Smooth muscle cell (in vitro differentiated cells): Measurements from ENCODE around the gene CAD. TPM values are rescaled to one million over a fixed set of nuclear protein-coding genes. Genes with fewer than 3 reads are reported as not detected.
"Not testable (repeated sequence)": the region's sequence is repeated elsewhere in the genome, so short reads cannot be mapped to it uniquely, and the experiment has no call there.

Experiments used
- DNase-seq: peaks from one replicate; lab custom pipeline; 2025; ENCODE audit not compliant: unreplicated experiment; lab: John Stamatoyannopoulos, UW
- H2AFZ ChIP-seq: fragments of 200-600 bp; sonication (generic); 2 replicates; pipeline ENCODE4 v1.6.0; 2016; ENCODE audit warnings: antibody characterized with exemption, low read depth, mild to moderate bottlenecking
- H3F3A ChIP-seq: fragments of 200-600 bp; sonication (generic); 2 replicates; pipeline ENCODE4 v1.6.0; 2017; ENCODE audit warnings: antibody characterized with exemption, low read depth
- H3K27ac ChIP-seq: fragments of 200-600 bp; sonication (generic); 2 replicates; pipeline ENCODE4 v1.5.1; 2016; ENCODE audit warnings: low read depth, mild to moderate bottlenecking
- H3K27me3 ChIP-seq: fragments of 200-600 bp; sonication (generic); 2 replicates; pipeline ENCODE4 v1.6.1; 2016; ENCODE audit warnings: low read depth, mild to moderate bottlenecking
- H3K36me3 ChIP-seq: fragments of 200-600 bp; sonication (generic); 2 replicates; pipeline ENCODE4 v1.5.1; 2016; ENCODE audit warnings: low read depth
- H3K4me1 ChIP-seq: fragments of 200-600 bp; sonication (generic); 2 replicates; pipeline ENCODE4 v1.5.1; 2016; ENCODE audit warnings: low read depth
- H3K4me2 ChIP-seq: fragments of 200-600 bp; sonication (generic); 2 replicates; pipeline ENCODE4 v1.6.0; 2016; ENCODE audit warnings: mild to moderate bottlenecking
- H3K4me3 ChIP-seq: fragments of 200-600 bp; sonication (generic); 2 replicates; pipeline ENCODE4 v1.5.1; 2016; ENCODE audit warnings: mild to moderate bottlenecking
- H3K79me2 ChIP-seq: fragments of 200-600 bp; sonication (generic); 2 replicates; pipeline ENCODE4 v1.6.0; 2016; ENCODE audit warnings: low read depth, mild to moderate bottlenecking
- H3K9ac ChIP-seq: fragments of 200-600 bp; sonication (generic); 2 replicates; pipeline ENCODE4 v1.6.0; 2016; ENCODE audit warnings: low read depth
- H3K9me3 ChIP-seq: fragments of 200-600 bp; sonication (generic); replicated peaks from 2 replicates; pipeline ENCODE4 v1.5.1; 2016; ENCODE audit warnings: low read depth
- H4K20me1 ChIP-seq: fragments of 200-600 bp; sonication (generic); 2 replicates; pipeline ENCODE4 v1.6.0; 2016; ENCODE audit warnings: low read depth
- WGBS: methylation state at CpG from one replicate; pipeline ENCODE4 v1.1.7; 2016; ENCODE audit warnings: low lambda C conversion rate; 5-methylcytosine and 5-hydroxymethylcytosine counted together
- polyA plus RNA-seq: library from polyadenylated mRNA; unstranded; fragments of >200 nt; fragmentation: Nextera tagmentation; extraction: Ambion mirVana; gene quantifications from 2 replicates; pipeline ENCODE4 v1.2.1, GENCODE V29; 2016
- total RNA-seq: library from RNA; depleted of rRNA; stranded (reverse); fragments of >200 nt; gene quantifications from 2 replicates; pipeline ENCODE4 v1.2.3, GENCODE V29; 2014
- TF ChIP-seq, protein P1 (sequence below): fragments of 200-600 bp; sonication (generic); IDR thresholded peaks from 2 replicates; pipeline ENCODE4 v1.5.1; 2017; ENCODE audit warnings: borderline replicate concordance, mild to moderate bottlenecking, antibody characterized with exemption; ENCODE audit not compliant: insufficient read depth, poor library complexity, severe bottlenecking

The CAD gene
- total and polyA plus RNA-seq, 2 experiments from 2014 or later, result 20.3 to 34.3 TPM

DNA sequence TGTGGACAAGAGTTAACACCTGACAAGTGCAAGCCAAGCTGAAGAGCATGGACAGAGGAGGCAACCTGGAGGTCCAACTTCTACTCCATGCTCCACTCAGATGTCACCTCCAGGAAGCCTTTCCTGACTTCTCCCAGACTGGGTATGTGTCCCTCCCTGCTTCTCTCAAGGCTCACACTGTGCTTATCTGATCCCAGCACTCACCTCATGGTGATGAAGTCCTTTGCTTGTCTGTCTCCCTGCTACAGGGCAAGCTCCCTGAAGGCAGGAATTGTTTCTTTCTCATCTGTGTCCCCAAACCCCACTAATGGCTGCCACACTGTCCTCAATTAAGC lies 48.3 kb downstream of the CAD start:
- H3K4me3 ChIP-seq, result no peak overlapping the region
- H3K27ac ChIP-seq, result no peak overlapping the region
- no peak overlapping the region for H3K4me2 ChIP-seq
- H3K9me3 ChIP-seq, result no peaks in the 10 kb centered on the region
- H3K27me3 ChIP-seq, result peaks cover 92% of the 10 kb centered on the region
- H3K9ac ChIP-seq, result no peak overlapping the region
- no peaks in the 10 kb centered on the region for H3K36me3 ChIP-seq
- H3F3A ChIP-seq, result no peaks in the 10 kb centered on the region
- DNase-seq, result no peak
- H2AFZ ChIP-seq, result no peak overlapping the region
- TF ChIP-seq, protein P1, sequence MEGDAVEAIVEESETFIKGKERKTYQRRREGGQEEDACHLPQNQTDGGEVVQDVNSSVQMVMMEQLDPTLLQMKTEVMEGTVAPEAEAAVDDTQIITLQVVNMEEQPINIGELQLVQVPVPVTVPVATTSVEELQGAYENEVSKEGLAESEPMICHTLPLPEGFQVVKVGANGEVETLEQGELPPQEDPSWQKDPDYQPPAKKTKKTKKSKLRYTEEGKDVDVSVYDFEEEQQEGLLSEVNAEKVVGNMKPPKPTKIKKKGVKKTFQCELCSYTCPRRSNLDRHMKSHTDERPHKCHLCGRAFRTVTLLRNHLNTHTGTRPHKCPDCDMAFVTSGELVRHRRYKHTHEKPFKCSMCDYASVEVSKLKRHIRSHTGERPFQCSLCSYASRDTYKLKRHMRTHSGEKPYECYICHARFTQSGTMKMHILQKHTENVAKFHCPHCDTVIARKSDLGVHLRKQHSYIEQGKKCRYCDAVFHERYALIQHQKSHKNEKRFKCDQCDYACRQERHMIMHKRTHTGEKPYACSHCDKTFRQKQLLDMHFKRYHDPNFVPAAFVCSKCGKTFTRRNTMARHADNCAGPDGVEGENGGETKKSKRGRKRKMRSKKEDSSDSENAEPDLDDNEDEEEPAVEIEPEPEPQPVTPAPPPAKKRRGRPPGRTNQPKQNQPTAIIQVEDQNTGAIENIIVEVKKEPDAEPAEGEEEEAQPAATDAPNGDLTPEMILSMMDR, result no peak
- H3K4me1 ChIP-seq, result peaks cover 18% of the 10 kb centered on the region
- H4K20me1 ChIP-seq, result no peaks in the 10 kb centered on the region
- no peaks in the 10 kb centered on the region for H3K79me2 ChIP-seq

DNA sequence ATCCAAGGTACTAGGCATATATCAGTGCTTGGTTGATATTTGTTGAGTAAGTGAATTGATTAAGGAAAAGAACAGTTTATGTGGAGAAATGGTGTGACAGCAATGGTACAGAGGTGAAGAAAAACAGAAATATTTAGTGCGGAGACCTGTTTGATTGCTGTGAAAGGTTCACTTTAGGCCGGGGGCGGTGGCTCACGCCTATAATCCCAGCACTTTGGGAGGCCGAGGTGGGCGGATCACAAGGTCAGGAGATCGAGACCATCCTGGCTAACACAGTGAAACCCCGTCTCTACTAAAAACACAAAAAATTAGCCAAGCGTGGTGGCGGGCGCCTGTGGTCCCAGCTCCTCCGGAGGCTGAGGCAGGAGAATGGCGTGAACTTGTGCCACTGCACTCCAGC lies 51.1 kb downstream of the CAD start:
- WGBS, result 97% methylated on average over 13 of the region's 13 CpGs
- not testable (repeated sequence) for H4K20me1 ChIP-seq, H3K36me3 ChIP-seq, H3K4me2 ChIP-seq, DNase-seq, H3K27ac ChIP-seq, H3F3A ChIP-seq, H2AFZ ChIP-seq, H3K4me3 ChIP-seq, H3K4me1 ChIP-seq, H3K9me3 ChIP-seq, H3K79me2 ChIP-seq, H3K9ac ChIP-seq
- H3K27me3 ChIP-seq, result peaks cover 64% of the 10 kb centered on the region

DNA sequence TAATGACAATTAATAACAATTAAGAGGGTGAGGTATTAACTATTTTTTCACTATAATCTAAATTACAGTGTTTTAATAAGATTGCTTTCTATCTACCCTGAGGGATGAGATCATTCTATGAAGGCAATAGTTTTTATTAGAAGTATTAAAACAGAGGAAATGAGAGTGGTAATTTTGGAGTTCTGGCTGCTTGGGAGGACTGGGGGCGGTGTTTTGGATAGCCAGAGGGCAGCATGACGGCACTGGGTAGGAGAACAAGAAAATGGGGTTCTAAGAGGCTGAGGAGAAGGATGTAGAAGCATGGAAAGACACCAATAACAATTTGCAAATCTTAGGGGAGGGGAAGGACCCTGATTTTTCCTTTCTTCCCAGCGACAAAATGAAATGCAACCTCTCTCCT lies 53.0 kb downstream of the CAD start:
- Histone ChIP-seq H3K9ac (no peak overlapping the region), H3K27ac (no peak overlapping the region), H3K79me2 (no peaks in the 10 kb centered on the region), H3F3A (no peaks in the 10 kb centered on the region), H3K4me2 (no peak overlapping the region), H3K4me3 (no peak overlapping the region), H2AFZ (no peak overlapping the region), H3K4me1 (no peaks in the 10 kb centered on the region), H3K36me3 (no peaks in the 10 kb centered on the region), H3K9me3 (no peaks in the 10 kb centered on the region), H3K27me3 (peaks cover 50% of the 10 kb centered on the region), H4K20me1 (no peaks in the 10 kb centered on the region)
- 81% methylated on average over 3 of the region's 3 CpGs for WGBS
- no peak for DNase-seq
- TF ChIP-seq, protein P1, result no peak

DNA sequence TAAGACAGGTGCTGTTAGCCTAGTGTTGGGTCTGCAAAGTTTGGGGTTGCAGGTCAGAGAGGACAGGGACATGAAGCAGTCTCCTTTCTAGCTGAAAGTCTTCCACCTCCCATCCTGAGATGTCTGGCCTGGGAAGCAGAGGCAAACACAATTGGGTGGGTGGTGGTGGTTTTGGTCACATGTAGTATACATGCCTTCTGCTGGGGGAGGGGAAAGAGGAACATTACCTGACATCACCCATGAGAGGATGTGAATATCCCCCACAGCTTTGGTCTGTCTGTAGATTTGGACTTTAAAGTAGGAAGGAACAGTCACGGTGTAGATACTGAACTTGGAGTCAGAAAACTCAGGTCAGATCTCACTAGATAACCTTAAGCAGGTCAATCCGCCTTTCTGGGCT lies 53.5 kb downstream of the CAD start:
- Histone ChIP-seq H3K79me2 (no peaks in the 10 kb centered on the region), H3K9ac (no peak overlapping the region), H2AFZ (no peak overlapping the region), H3K4me2 (no peak overlapping the region), H4K20me1 (no peaks in the 10 kb centered on the region), H3K4me1 (no peaks in the 10 kb centered on the region), H3K36me3 (no peaks in the 10 kb centered on the region), H3K27me3 (peaks cover 45% of the 10 kb centered on the region), H3K27ac (no peak overlapping the region), H3F3A (no peaks in the 10 kb centered on the region), H3K9me3 (no peaks in the 10 kb centered on the region), H3K4me3 (no peak overlapping the region)
- TF ChIP-seq, protein P1, result no peak
- DNase-seq, result no peak
- WGBS, result 83% methylated on average over 2 of the region's 2 CpGs
